Coronary artery (tissue), 2 donors: Measurements from ENCODE around the gene BTBD6.

ENCODE experiments used
- DNase-seq: peaks from one replicate; pipeline ENCODE4 v3.0.0-alpha.2; 2017; ENCODE audit warnings: low spot score
- H3K27ac ChIP-seq, 2 donors: fragments of 200-600 bp; sonication (generic); one replicate each; pipeline ENCODE4 v1.5.1; 2016 to 2019
- H3K4me3 ChIP-seq: fragments of 200-600 bp; sonication (generic); 2 replicates; pipeline ENCODE4 v1.5.1; 2016; ENCODE audit warnings: mild to moderate bottlenecking, moderate library complexity
- CTCF ChIP-seq: fragments of 200-600 bp; sonication (generic); IDR thresholded peaks from one replicate; pipeline ENCODE4 v1.5.1; 2019; ENCODE audit warnings: antibody characterized with exemption

Gene BTBD6

GRCh38 chr14:105253329-105253682 lies 5.0 kb downstream of the BTBD6 start:
- no peak for DNase-seq
- H3K4me3 ChIP-seq: no peak overlapping the region
- TF ChIP-seq CTCF: no peak
- H3K27ac ChIP-seq: no peak overlapping the region

- no peak for DNase-seq
- no peak overlapping the region for H3K4me3 ChIP-seq
- no peak overlapping the region for H3K27ac ChIP-seq
- TF ChIP-seq CTCF: no peak
Measured at GRCh38 chr14:105255021-105255507, 6.7 kb downstream of the BTBD6 start.

- Histone ChIP-seq H3K4me3 (no peak overlapping the region), H3K27ac (no peak overlapping the region)
- TF ChIP-seq CTCF: no peak
- DNase-seq: no peak
Measured at GRCh38 chr14:105256292-105256960, 8.1 kb downstream of the BTBD6 start.

GRCh38 chr14:105257464-105257863 lies 9.1 kb downstream of the BTBD6 start:
- no peak for TF ChIP-seq CTCF
- H3K4me3 ChIP-seq: no peak overlapping the region

GRCh38 chr14:105258846-105259245 lies 10.5 kb downstream of the BTBD6 start:
- no peak for DNase-seq
- no peak for TF ChIP-seq CTCF
- Histone ChIP-seq H3K27ac (no peak overlapping the region), H3K4me3 (no peak overlapping the region)

More at GRCh38 chr14:105257464-105257863, 9.1 kb downstream of the BTBD6 start:
- no peak overlapping the region for H3K27ac ChIP-seq
- DNase-seq: no peak

- Histone ChIP-seq H3K27ac (no peak overlapping the region), H3K4me3 (no peak overlapping the region)
- no peak for TF ChIP-seq CTCF
- DNase-seq: no peak
Measured at GRCh38 chr14:105260959-105261358, 12.6 kb downstream of the BTBD6 start.

GRCh38 chr14:105261781-105262180 lies 13.4 kb downstream of the BTBD6 start:
- TF ChIP-seq CTCF: no peak
- H3K4me3 ChIP-seq: no peak overlapping the region
- DNase-seq: no peak
- H3K27ac ChIP-seq: no peak overlapping the region
